NT2/D1 (cell line): ENCODE results near the gene MYLK2.

Experiments used
- DNase-seq: peaks from one replicate; pipeline ENCODE4 v3.0.0-alpha.2; 2011; ENCODE audit warnings: low read depth, low spot score
- H3K27me3 ChIP-seq: 2 replicates; pipeline ENCODE4 v1.6.0; 2011; ENCODE audit warnings: mild to moderate bottlenecking; ENCODE audit not compliant: insufficient read length, insufficient read depth
- H3K36me3 ChIP-seq: 2 replicates; pipeline ENCODE4 v1.6.1; 2011; ENCODE audit warnings: mild to moderate bottlenecking, low read length, mixed read lengths; ENCODE audit not compliant: insufficient read depth, insufficient read length
- H3K4me1 ChIP-seq: 2 replicates; pipeline ENCODE4 v1.5.1; 2011; ENCODE audit not compliant: insufficient read depth, insufficient read length
- H3K4me3 ChIP-seq: 2 replicates; pipeline ENCODE4 v1.5.1; 2011; ENCODE audit warnings: low read depth; ENCODE audit not compliant: insufficient read length
- H3K9ac ChIP-seq: 2 replicates; pipeline ENCODE4 v1.6.0; 2011; ENCODE audit warnings: low read depth; ENCODE audit not compliant: insufficient read length
- H3K9me3 ChIP-seq: 2 replicates; pipeline ENCODE4 v1.5.1; 2011; ENCODE audit warnings: mild to moderate bottlenecking, low read length; ENCODE audit not compliant: insufficient read depth
- SUZ12 ChIP-seq: IDR thresholded peaks from 2 replicates; pipeline ENCODE4 v1.6.1; 2011; ENCODE audit not compliant: insufficient read length, insufficient read depth; ENCODE audit errors: extremely low read depth
- YY1 ChIP-seq: IDR thresholded peaks from 2 replicates; pipeline ENCODE4 v1.6.1; 2011; ENCODE audit not compliant: insufficient read length, insufficient read depth
- ZNF274 ChIP-seq: IDR thresholded peaks from 2 replicates; pipeline ENCODE4 v1.6.1; 2011; ENCODE audit warnings: mild to moderate bottlenecking, low read depth, low read length

MYLK2 gene

GRCh38 chr20:31859998-31860380 lies 40.8 kb downstream of the MYLK2 start:
- Histone ChIP-seq H3K9me3 (no peaks in the 10 kb centered on the region), H3K9ac (peak overlapping the region; percentile 58), H3K4me1 (peaks cover 15% of the 10 kb centered on the region), H3K36me3 (no peaks in the 10 kb centered on the region), H3K4me3 (no peak overlapping the region), H3K27me3 (peaks cover 3% of the 10 kb centered on the region)
- DNase-seq, result no peak
- no peak for TF ChIP-seq SUZ12

- Histone ChIP-seq H3K9ac (peak overlapping the region; percentile 58), H3K27me3 (peaks cover 3% of the 10 kb centered on the region), H3K4me1 (peaks cover 15% of the 10 kb centered on the region), H3K4me3 (peak overlapping the region; percentile 70), H3K36me3 (no peaks in the 10 kb centered on the region), H3K9me3 (no peaks in the 10 kb centered on the region)
- DNase-seq, result no peak
- TF ChIP-seq YY1 (no peak), SUZ12 (no peak), ZNF274 (no peak)
Measured at GRCh38 chr20:31860390-31861134, 41.4 kb downstream of the MYLK2 start.

GRCh38 chr20:31861135-31861384 lies 41.9 kb downstream of the MYLK2 start:
- no peak for DNase-seq
- no peaks in the 10 kb centered on the region for H3K36me3 ChIP-seq
- TF ChIP-seq SUZ12 (no peak), ZNF274 (no peak)
- no peaks in the 10 kb centered on the region for H3K9me3 ChIP-seq
- peaks cover 3% of the 10 kb centered on the region for H3K27me3 ChIP-seq
- peak overlapping the region; percentile 70 for H3K4me3 ChIP-seq
- H3K4me1 ChIP-seq, result peaks cover 15% of the 10 kb centered on the region
- peak overlapping the region; percentile 85 for H3K9ac ChIP-seq

- Histone ChIP-seq H3K4me3 (peak overlapping the region; percentile 70), H3K36me3 (no peaks in the 10 kb centered on the region), H3K9me3 (no peaks in the 10 kb centered on the region), H3K4me1 (peaks cover 14% of the 10 kb centered on the region), H3K9ac (peak overlapping the region; percentile 85), H3K27me3 (peaks cover 3% of the 10 kb centered on the region)
- TF ChIP-seq SUZ12 (no peak), YY1 (no peak), ZNF274 (no peak)
- DNase-seq, result peak; percentile 63
Measured at GRCh38 chr20:31861385-31862156, 42.4 kb downstream of the MYLK2 start.

GRCh38 chr20:31862157-31862470 lies 43.0 kb downstream of the MYLK2 start:
- no peak for DNase-seq
- Histone ChIP-seq H3K36me3 (no peaks in the 10 kb centered on the region), H3K27me3 (peaks cover 3% of the 10 kb centered on the region), H3K4me3 (peak overlapping the region; percentile 40), H3K4me1 (peaks cover 9% of the 10 kb centered on the region), H3K9ac (no peak overlapping the region), H3K9me3 (no peaks in the 10 kb centered on the region)
- TF ChIP-seq SUZ12 (no peak), ZNF274 (no peak), YY1 (no peak)

GRCh38 chr20:31862506-31862905 lies 43.4 kb downstream of the MYLK2 start:
- H3K4me1 ChIP-seq, result peaks cover 9% of the 10 kb centered on the region
- no peaks in the 10 kb centered on the region for H3K36me3 ChIP-seq
- no peak overlapping the region for H3K4me3 ChIP-seq
- H3K9me3 ChIP-seq, result no peaks in the 10 kb centered on the region
- TF ChIP-seq ZNF274 (no peak), SUZ12 (no peak), YY1 (no peak)
- peaks cover 3% of the 10 kb centered on the region for H3K27me3 ChIP-seq
- no peak overlapping the region for H3K9ac ChIP-seq
- no peak for DNase-seq

GRCh38 chr20:31863296-31864085 lies 44.3 kb downstream of the MYLK2 start:
- DNase-seq, result no peak
- no peaks in the 10 kb centered on the region for H3K9me3 ChIP-seq
- TF ChIP-seq YY1 (no peak), ZNF274 (no peak), SUZ12 (no peak)

More at GRCh38 chr20:31863296-31864085, 44.3 kb downstream of the MYLK2 start:
- Histone ChIP-seq H3K4me3 (no peak overlapping the region), H3K9ac (no peak overlapping the region), H3K27me3 (peaks cover 6% of the 10 kb centered on the region), H3K4me1 (peaks cover 8% of the 10 kb centered on the region), H3K36me3 (no peaks in the 10 kb centered on the region)
